GM18502 (cell line): Measurements from ENCODE around the gene ADARB2.

ENCODE experiments used
- ATAC-seq: cut with Tn5 transposase; IDR thresholded peaks from one replicate; pipeline ENCODE4 v1.9.1; 2021; ENCODE audit warnings: mild to moderate bottlenecking; ENCODE audit not compliant: unreplicated experiment, poor library complexity

ADARB2 gene

DNA sequence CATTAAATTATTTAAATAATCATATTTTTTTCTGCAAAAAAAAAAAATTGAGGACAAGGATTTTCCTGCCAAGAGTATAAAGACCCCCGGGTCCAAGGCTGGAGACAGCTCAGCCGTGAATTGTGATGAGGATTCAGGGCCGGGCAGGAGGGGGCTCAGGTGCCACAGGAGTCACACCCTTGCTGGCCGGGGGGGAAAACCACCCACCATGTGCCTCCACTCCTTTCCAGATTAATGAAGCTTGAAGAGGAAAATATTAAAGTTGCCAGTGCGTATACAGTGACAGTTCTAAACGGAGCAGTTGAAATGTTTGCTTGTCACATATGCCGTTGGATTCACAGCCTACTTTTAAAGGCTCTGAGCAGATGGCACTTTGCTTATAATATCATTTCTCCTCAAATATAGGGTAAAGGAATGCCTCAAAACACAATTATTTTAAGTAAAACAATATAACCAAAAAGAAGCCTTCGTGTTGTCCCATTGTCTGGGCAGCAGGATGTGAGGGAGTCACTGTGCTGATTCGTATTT lies 49.6 kb downstream of the ADARB2 start:
- ATAC-seq = no peak

DNA sequence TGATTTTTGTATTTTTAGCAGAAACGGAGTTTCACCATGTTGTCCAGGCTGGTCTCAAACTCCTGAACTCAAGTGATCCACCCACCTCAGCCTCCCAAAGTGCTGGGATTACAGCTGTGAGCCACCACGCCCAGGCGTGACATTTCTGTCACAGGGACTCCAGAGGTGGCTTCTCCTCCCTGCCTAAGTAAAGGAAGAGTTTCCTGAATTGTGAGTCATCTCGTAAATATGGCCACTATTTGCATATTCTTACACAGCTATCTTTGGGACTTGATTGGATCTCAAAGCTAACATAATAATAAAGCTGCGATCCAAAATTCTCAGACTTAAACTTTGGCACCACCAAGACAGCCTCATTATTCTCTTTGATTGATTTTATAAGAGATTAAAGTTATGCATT lies 50.1 kb downstream of the ADARB2 start:
- no peak for ATAC-seq

DNA sequence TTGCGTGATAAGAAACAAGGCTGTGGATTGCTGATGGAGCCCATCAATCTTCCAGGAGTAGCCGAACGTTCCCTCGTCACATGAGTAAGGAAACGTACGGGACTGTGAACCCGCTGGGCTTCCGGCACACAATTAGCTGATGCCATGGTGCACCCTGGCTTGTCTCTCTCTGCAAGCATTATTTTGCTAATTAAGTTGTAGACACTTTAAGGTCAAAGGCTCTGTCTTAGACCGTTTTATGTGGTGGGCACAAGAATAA lies 50.9 kb downstream of the ADARB2 start:
- ATAC-seq = no peak

DNA sequence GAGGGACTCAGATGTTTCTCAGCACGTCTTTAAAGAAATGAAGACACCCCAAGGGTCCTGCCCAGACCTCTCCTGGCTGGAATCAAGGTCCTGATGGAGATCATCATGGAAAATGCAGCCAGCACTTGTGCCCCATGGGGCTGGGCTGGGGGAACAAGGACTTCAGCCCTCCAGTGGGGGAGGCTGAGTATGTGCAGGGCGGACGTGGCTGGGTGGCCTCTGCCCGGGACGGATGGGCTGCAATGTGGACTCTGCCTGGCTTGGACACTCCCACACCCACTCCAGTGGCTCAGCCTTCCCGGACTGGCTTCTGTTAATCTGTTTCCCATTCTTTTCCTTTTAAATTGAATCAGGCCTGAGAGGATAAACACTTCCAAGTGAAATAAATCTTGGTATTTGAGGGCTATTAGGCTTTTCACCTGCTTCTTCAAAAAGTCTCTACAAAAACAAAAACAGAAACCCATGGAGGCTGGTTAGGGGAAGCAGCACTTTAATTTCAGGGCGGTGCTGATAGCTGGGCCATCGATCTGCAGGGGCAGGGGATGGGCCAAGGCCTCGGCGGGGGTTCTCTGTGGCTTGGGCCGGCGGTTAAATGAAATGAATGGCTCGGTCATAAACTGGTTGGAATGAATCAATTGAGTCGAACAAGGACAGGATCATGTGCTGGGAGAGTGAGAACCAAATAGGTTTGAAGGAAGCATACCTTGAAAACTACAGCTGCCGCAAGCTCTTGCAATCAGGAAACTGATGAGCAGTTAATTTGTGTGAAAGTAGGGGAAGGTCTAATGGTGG lies 51.4 kb downstream of the ADARB2 start:
- no peak for ATAC-seq

DNA sequence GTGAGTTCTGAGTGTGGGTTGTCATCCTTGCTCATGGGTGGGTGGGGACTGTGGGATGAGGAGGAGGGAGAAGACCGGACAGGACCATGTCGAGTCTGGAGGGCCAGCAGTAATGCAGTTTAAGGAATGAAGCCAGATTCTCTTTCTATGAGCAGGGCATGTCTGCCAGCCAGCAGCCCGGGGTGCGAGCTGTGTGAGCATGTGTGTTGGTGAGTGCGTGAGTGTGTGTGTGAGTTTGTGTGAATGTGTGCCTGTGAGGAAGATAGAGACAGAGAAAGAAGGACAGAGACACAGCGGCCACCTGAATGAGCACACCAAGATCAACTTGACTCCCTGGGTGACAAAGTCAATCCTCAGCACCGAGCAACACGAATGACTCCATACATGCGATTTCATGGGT lies 52.3 kb downstream of the ADARB2 start:
- no peak for ATAC-seq

DNA sequence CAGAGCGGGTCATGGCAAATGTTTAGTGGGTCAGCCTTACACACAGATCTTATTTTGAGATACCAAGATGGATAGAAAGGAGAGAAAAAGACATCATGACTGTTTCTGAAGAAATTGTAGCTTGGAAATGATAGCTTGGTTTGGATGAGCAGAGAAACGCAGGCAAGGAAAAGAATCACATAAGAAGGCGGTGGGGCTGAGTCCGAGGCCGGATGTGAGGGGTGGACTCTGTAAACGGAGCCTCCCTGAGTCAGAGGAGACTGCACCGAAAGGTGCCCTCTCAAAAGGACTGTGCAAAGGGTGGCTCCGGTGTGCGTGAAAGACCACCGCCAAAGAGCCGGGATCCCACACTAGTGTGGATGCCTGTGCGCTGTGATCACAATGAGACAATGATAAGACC lies 53.7 kb downstream of the ADARB2 start:
- no peak for ATAC-seq

DNA sequence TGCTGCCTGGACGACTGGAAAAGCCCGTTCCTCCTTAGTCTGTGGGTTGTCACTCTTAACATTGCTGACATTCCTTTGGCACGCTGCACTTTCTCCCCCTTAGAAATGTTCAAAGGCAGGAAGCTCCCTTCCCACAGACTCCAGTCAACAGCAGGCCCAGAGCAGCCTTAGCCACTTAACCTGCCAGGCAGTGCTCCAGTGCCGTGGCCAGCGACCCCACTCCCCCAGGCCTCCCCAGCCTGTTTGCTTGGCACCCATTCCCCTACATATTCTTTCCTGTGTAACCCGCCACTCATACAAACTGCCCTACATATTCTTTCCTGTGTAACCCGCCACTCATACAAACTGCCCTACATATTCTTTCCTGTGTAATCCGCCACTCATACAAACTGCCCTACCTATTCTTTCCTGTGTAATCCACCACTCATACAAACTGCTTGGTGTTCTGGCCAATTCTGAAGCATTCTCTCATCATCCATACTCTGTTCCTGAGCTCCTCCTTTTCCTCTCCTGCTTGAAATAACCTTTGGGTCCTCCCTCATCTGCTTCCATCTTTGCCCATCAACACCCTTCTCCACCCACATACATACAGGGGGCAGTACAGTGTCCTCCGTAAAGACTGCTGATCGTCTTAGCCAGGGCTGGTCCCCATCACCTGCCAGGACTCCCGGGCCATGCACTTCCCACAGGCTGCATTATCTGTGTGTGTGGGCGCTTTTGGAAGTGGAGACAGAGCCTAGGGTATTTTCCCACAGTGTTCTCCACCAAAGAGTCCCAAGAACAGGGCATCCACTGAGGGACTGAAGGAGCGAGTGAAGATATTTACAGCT lies 57.3 kb downstream of the ADARB2 start:
- ATAC-seq = no peak

DNA sequence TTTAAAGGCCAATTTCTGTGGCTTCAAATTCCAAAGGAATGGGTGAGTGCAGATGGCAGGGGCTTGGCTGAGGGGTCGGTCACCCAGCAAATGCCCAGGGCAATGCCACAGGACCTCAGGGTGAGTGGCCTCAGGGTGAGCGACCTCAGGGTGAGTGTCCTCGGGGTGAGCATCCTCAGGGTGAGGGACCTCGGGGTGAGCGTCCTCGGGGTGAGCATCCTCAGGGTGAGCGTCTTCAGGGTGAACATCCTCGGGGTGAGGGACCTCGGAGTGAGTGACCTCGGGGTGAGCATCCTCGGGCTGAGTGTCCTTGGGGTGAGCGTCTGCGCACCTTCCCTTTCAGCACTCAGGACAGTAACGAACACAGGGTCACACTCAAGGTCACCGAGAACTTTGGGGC lies 59.2 kb downstream of the ADARB2 start:
- no peak for ATAC-seq

DNA sequence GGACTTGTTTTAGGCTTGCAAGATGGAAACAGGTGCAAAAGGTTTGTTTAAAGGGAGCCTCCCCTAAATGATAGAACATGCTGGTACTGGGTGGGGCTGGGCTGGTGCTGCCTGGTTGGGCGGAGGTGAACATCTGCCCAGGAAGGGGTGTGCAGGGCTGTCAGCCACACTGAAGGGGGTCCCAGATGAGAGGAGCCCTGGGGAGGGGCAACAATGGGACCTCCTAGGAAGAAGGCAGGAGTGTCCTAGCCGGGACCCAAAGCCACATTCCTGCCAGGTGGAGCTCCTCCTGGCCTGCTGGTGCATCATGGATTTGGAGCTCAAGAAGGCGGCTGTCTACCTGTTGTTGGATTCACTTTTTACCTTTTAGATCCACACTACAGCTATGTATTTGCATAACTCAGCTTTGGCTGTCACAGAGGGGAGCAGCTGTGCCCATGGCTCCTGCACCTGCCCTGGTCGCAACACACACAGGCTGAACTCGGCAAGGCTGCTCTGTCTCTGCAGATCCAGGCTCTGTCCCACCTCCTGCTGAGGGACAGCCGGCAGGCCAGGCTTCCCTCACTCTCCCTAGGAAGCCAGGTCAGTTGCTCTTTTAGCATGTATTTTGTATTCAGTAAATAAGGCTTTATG lies 59.9 kb downstream of the ADARB2 start:
- ATAC-seq = no peak

DNA sequence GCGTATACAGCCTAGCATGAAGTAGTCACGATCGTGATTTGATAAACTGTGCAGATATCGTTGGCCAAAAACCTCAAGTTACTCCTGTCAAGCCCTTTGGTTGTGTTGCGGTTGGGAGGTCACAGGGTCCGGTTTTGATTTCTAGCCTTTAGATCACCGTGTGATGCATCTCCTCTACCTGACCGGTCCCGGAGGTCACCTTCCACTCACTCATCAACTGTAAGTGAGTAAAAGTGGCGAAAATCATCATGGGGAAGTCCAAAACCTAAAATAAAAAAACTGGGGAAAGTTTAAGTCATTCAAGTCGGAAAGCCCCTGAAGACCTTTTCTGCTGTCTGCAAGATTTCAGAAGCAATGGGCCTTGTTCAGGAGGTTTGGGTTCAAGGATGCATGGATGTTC lies 62.8 kb downstream of the ADARB2 start:
- peak; percentile 72 for ATAC-seq

DNA sequence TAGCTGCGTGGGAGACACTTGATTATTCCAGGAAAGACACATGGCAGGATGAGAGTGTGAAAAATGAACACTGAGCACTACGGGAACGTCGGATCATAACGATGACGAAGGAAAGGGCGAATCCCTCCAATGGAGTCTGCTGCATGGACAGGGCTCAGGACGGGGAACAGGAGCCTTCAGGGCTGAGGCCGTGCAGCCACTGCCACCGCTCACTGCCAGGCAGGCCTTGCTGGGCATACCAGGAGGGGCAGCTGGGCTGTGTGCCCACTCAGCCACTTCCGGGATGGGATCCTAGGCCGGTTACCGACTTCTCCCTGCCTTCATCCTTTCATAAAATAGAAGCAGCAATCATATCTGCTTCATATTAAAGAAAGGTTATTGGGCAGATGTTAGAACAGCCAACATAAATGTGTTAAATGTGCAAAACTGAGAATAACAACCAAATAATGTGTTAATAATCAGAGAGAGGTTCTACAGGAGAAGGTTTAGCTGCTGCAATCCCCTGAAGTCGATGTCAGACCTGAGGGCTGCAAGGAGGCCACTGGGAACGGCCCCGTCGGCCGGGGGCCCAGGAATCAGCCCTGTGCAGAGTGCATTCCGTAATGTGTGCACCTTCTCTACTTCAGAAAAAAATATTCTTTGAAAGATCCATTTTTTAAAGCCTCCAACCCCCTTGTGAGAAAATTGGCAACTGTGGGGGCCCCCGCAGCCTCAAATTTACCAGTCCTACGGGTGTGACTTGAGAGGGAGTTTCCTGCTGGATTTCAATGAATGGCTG lies 63.6 kb downstream of the ADARB2 start:
- no peak for ATAC-seq

DNA sequence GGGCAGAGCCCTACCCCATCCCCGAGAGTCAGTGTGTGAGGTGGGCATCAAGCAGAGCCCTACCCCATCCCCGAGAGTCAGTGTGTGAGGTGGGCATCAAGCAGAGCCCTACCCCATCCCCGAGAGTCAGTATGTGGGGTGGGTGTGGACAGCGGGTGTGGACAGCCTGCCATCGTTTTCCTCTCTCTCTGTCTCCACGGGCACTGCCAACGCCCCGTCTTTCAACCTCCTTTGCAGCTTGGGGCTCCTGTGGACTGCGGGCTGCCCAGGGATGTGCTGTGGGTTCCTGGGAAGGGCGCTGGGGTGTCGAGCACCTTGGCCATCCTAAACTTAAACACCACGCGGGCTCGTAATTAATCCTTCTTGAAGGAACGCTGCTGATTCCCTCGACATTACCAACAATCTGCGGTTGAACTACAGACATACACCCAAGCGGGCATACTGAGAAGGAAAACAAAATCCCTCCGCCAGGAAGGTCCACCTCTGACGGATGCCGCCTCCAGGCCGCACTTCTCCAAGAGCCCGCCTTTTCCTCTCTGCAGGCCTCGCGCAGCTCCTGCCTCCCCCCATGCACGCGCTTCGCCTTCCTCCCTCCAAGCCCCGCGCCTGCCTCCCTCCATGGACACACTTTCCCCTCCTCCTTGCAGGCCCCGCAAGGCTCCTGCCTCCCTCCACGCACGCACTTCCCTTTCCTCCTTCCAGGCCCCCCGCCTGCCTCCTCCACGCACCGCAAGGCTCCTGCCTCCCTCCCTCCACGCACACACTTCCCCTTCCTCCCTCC lies 65.1 kb downstream of the ADARB2 start:
- no peak for ATAC-seq

DNA sequence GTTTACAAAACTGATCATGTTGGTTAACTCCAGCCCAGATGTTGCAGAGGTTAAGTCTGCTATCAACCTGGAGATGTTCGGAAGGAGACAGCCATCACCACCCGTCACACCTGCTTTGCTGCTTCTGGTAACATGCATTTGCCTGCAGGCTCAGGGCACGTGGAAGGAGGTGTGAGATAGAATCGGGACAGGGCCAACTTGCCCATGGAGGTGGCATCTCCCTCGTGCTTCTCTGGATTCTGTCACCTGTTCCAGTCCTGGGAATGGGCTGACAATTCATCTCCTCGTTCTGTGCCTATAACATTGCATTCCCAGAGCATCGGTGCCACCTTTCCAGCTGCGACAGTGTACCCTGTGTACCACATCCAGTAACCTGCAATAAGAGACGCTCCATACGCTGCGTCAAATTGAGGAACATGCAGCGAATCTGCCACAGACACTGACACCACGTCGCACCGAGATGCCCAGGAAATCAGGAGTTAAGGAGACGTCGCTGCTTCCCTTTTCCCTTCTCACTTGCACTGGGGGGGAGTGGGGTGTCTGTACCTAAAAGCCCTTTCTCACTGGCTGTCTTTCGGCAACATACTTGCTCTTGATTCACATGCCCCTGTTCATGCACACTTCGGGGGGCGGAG lies 65.8 kb downstream of the ADARB2 start:
- ATAC-seq = no peak

DNA sequence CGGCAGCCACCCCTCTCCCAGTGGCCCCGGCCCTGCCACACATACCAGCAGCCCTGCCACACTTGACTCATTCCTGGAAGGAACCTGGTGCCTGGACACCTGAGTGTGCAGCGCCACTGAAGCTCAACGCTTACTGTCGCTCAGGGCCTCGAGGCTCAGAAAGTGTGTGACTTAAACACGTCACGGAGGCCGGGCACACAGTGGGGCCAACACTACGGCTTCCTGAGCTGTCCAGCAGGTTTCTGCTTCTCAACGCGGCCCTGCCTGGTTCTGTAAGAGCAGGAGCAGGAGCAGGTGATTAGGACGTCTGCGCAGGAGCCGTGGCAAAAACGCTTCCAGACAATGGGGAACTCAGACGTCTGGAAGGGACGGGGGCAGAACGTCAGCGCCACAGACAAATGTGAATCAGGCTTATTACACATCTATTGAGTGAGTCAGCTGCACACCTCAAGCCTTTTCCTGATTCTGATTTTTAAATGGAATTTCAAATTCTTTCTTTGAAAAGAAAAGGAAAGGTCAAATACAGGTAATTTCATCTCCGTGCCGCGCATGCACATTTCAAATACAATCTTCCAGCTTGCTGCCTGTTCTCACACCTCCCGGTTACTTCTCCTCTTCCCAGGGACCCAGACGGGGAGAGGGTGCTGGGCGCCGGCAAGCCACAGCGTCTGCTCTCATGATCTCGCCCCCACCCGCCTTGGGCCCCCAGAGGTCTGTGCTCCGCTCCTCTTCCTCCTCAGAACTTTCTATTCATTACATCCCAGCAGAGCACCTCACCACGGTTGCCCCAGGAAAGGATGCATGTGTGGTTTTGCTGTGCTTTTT lies 66.6 kb downstream of the ADARB2 start:
- no peak for ATAC-seq

DNA sequence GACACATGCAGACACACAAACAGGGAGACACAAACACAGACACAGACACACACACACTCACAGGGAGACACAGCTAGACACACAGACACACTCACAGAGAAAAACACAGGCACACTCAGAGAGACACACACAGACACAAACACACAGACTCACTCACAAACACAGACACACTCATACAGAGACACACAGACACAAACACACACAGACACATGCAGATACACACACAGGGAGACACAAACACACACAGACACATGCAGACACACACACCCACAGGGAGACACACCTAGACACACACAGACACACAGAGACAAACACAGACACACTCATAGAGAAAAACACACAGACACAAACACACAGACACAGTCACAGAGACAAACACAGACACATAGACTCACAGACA lies 67.9 kb downstream of the ADARB2 start:
- ATAC-seq = no peak

DNA sequence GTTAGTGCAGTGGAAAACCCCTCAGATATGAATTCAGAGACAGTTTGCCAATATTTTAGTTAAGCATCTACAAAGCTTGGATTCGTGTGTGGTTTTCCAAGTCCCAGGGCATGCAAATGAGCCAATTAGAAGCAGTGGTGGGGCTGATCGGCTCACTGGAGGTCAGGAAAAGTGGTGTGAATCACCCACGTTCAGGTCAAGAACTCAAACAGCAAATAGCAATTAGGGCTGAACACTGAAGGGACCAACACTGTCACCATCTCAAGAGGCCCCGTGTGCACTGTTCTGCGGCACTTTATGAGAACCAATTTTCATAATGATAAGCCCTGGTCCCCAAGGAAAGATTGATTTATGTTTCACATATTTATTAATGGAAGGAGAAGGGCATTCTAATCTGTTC lies 68.9 kb downstream of the ADARB2 start:
- no peak for ATAC-seq

DNA sequence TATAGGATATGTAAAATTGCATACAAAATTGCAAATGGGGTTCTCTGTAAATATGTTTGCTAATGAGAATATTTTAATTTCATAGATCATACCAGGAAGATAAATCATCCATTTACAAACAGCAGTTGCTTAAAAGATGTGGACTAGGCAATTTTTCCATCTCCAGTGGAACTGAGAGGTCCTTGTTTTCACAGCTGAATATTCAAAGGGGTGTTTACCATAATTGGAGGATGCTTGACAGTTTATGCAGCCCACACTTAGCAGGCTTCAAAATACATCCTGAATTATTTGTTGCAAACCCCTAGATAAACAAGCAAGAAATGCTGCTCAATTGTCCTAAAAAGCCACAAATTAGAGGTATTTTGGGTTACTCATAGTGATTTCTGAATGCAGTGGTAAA lies 69.9 kb downstream of the ADARB2 start:
- no peak for ATAC-seq

DNA sequence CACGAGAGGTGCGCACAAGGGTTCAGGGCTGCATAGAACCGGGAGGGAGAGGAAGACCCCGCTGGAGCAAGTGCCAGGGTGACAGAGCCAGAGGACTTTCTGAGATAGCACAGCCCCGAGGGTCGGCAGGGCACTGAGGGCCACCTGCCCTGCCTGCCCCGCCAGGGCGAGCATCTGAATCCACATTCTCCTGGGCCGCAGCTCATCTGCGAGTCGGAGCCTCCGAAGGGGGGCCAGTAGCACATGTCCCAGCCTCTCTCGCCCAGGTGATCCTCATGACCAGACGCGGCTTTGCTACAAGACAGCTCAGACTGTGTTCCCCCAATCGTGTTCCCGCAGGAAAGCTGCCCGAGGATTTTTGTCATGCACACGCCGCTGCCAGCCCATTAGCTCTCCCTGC lies 71.2 kb downstream of the ADARB2 start:
- no peak for ATAC-seq

DNA sequence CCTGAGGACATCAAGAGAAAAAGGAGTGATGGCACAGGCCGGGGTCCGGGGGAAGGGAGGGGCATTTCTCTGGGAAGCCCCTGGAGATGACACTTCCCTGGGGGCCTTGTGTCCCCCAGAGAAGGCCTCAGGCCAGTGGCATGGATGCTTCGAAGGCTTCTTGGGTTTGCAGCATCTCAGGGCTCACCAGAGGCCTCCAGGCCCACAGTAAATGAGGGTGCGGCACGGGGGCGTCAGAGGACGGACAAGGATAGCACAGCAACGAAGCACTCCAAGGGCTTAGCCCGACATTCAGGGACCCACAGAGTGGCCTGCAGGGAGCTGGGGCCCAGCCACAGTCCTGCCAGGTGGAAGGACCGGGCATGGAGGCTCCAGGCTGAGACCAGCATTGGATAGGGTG lies 71.6 kb downstream of the ADARB2 start:
- ATAC-seq = no peak
